ENCODE results near the gene TMOD4. TPM values are rescaled to one million over a fixed set of nuclear protein-coding genes. Genes with fewer than 3 reads are reported as not detected.
"Not testable (repeated sequence)": the region's sequence is repeated elsewhere in the genome, so short reads cannot be mapped to it uniquely, and the experiment has no call there.

The TMOD4 gene
- total and polyA plus RNA-seq, 2 experiments from 2014 or later = 1.3 TPM; not detected in 1

- H3K36me3 ChIP-seq (ENCODE audit: insufficient read depth) = peaks cover 17% of the 10 kb centered on the region
- Mint-ChIP-seq H3K36me3 (ENCODE audit: low read depth) (peaks cover 46% of the 10 kb centered on the region), H3K27ac (no peak overlapping the region), H3K27me3 (ENCODE audit: insufficient read depth, low read depth, poor library complexity) (no peaks in the 10 kb centered on the region), H3K4me1 (no peaks in the 10 kb centered on the region; the same call in 2 of the 3 replicates), H3K9me3 (no peaks in the 10 kb centered on the region), H3K4me3 (no peak overlapping the region)
- no peak for TF ChIP-seq ZNF331 (CRISPR knock-in tag; IDR thresholded peaks at IDR 0.05; ENCODE audit: low read depth)
- DNase-seq (ENCODE audit: low spot score) (no peak), ATAC-seq (no peak)
- no peak overlapping the region for H3K4me2 ChIP-seq
- no peaks in the 10 kb centered on the region for H3K9me2 ChIP-seq (ENCODE audit: insufficient read depth)
- 0 out of 2 replicates have a peak, but pooled peaks cover 4% of the 10 kb centered on the region for H3F3A ChIP-seq (replicated peaks; ENCODE audit: low read depth)
- H3K4me1 ChIP-seq (ENCODE audit: insufficient read depth) = no peaks in the 10 kb centered on the region
- peak overlapping the region; percentile 76; the same call in 1 of the 2 replicates for H3K27ac ChIP-seq (ENCODE audit: low read depth)
- no peaks in the 10 kb centered on the region for H3K27me3 ChIP-seq (ENCODE audit: insufficient read depth)
- H2AFZ ChIP-seq = no peak overlapping the region
- H4K20me1 ChIP-seq (replicated peaks; ENCODE audit: insufficient read depth) = peaks cover 51% of the 10 kb centered on the region
- no peak overlapping the region for H3K4me3 ChIP-seq
- peaks cover 100% of the 10 kb centered on the region for H3K79me2 ChIP-seq (replicated peaks; ENCODE audit: insufficient read depth)
Measured at GRCh38 chr1:151210830-151211229, 35.0 kb upstream of the TMOD4 start.

- not testable (repeated sequence) for H2AFZ ChIP-seq; DNase-seq (ENCODE audit: low spot score); H3K4me1 Mint-ChIP-seq; ATAC-seq; H3K4me3 ChIP-seq; H3K27ac Mint-ChIP-seq; H3K27me3 ChIP-seq (ENCODE audit: insufficient read depth); H3K9me3 Mint-ChIP-seq; H3F3A ChIP-seq (replicated peaks; ENCODE audit: low read depth); H3K4me1 ChIP-seq (ENCODE audit: insufficient read depth); H3K9me2 ChIP-seq (ENCODE audit: insufficient read depth); H3K4me2 ChIP-seq; H3K27me3 Mint-ChIP-seq (ENCODE audit: insufficient read depth, low read depth, poor library complexity); H3K4me3 Mint-ChIP-seq
- peaks cover 57% of the 10 kb centered on the region for H3K36me3 Mint-ChIP-seq (ENCODE audit: low read depth)
- peaks cover 100% of the 10 kb centered on the region for H3K79me2 ChIP-seq (replicated peaks; ENCODE audit: insufficient read depth)
- 0 out of 2 replicates have a peak overlapping the region, but pooled peaks have one; percentile 39 for H3K27ac ChIP-seq (ENCODE audit: low read depth)
- H3K36me3 ChIP-seq (ENCODE audit: insufficient read depth) = peaks cover 19% of the 10 kb centered on the region
- H4K20me1 ChIP-seq (replicated peaks; ENCODE audit: insufficient read depth) = peaks cover 61% of the 10 kb centered on the region
Measured at GRCh38 chr1:151205381-151205965, 29.7 kb upstream of the TMOD4 start.

GRCh38 chr1:151199873-151200581, 24.2 kb upstream of the TMOD4 start:
- Mint-ChIP-seq H3K9me3 (no peaks in the 10 kb centered on the region), H3K36me3 (ENCODE audit: low read depth) (peaks cover 33% of the 10 kb centered on the region), H3K4me1 (peaks cover 16% of the 10 kb centered on the region; the same call in 2 of the 3 replicates), H3K27ac (peak overlapping the region; percentile 98), H3K27me3 (ENCODE audit: insufficient read depth, low read depth, poor library complexity) (peaks cover 11% of the 10 kb centered on the region), H3K4me3 (peak overlapping the region; percentile 96)
- Histone ChIP-seq H4K20me1 (replicated peaks; ENCODE audit: insufficient read depth) (peaks cover 46% of the 10 kb centered on the region), H3K4me1 (ENCODE audit: insufficient read depth) (peaks cover 6% of the 10 kb centered on the region), H3K36me3 (ENCODE audit: insufficient read depth) (peaks cover 10% of the 10 kb centered on the region), H3K27ac (ENCODE audit: low read depth) (peak overlapping the region; percentile 88), H3F3A (replicated peaks; ENCODE audit: low read depth) (0 out of 2 replicates have a peak, but pooled peaks cover 7% of the 10 kb centered on the region), H3K9me2 (ENCODE audit: insufficient read depth) (no peaks in the 10 kb centered on the region), H2AFZ (no peak overlapping the region), H3K27me3 (ENCODE audit: insufficient read depth) (no peaks in the 10 kb centered on the region), H3K79me2 (replicated peaks; ENCODE audit: insufficient read depth) (peaks cover 66% of the 10 kb centered on the region), H3K4me3 (peak overlapping the region; percentile 100), H3K4me2 (peak overlapping the region; percentile 84)
- no peak for ATAC-seq
- peak; percentile 11 for DNase-seq (ENCODE audit: low spot score)
- TF ChIP-seq JUNB (IDR thresholded peaks at IDR 0.05; ENCODE audit: unreplicated experiment) (no peak), ZNF114 (CRISPR knock-in tag; IDR thresholded peaks at IDR 0.05) (no peak), POLR2AphosphoS5 (IDR thresholded peaks at IDR 0.05; ENCODE audit: low read depth) (no peak), STAT1 (IDR thresholded peaks at IDR 0.05; ENCODE audit: unreplicated experiment) (no peak), NANOG (IDR thresholded peaks at IDR 0.05; ENCODE audit: borderline replicate concordance) (no peak), CTCF (conservative IDR thresholded peaks at IDR 0.05; ENCODE audit: low read depth in 2 of 2) (no peak), ZNF462 (CRISPR knock-in tag; IDR thresholded peaks at IDR 0.05) (no peak)
